ENCODE measurements around the gene ABCA5. TPM values are rescaled to one million over a fixed set of nuclear protein-coding genes. Genes with fewer than 3 reads are reported as not detected.

Gene ABCA5
- total RNA-seq, 1 donor from 2014 or later = 7.8 TPM

GRCh38 chr17:69250641-69251040 is 76.3 kb downstream of the ABCA5 start:
- Histone ChIP-seq H3K4me1 (no peaks in the 10 kb centered on the region), H3K27me3 (no peaks in the 10 kb centered on the region), H3K9me3 (no peaks in the 10 kb centered on the region), H3K36me3 (peaks cover 0 to 3% of the 10 kb centered on the region in 2 donors), H3K27ac (no peak overlapping the region), H3K4me3 (no peak overlapping the region)
- intact Hi-C loops (cut with DNase I) = no loop called here
- no peak for DNase-seq (ENCODE audit: low spot score in 2 of 2)
- no peak for TF ChIP-seq CTCF (IDR thresholded peaks at IDR 0.05)

- Histone ChIP-seq H3K4me1 (no peaks in the 10 kb centered on the region), H3K27me3 (no peaks in the 10 kb centered on the region), H3K27ac (no peak overlapping the region), H3K9me3 (no peaks in the 10 kb centered on the region), H3K4me3 (no peak overlapping the region), H3K36me3 (no peaks in the 10 kb centered on the region)
- DNase-seq (ENCODE audit: low spot score in 2 of 2) = no peak
- TF ChIP-seq CTCF (IDR thresholded peaks at IDR 0.05) = peak; percentile 19 to 55 (median 39)
- intact Hi-C loops (cut with DNase I) = loop anchor here (1.0 kb wide), 1 partner anchor 470 kb away; no protein-coding TSS in a partner anchor
Measured at GRCh38 chr17:69246726-69247375, 80.1 kb downstream of the ABCA5 start.

- intact Hi-C loops (cut with DNase I) = loop anchor here (1.0 kb wide), 1 partner anchor 469 kb away; no protein-coding TSS in a partner anchor
- no peak for DNase-seq (ENCODE audit: low spot score in 2 of 2)
Measured at GRCh38 chr17:69246202-69246601, 80.7 kb downstream of the ABCA5 start.

GRCh38 chr17:69245617-69246016 is 81.3 kb downstream of the ABCA5 start:
- Histone ChIP-seq H3K27ac (no peak overlapping the region), H3K36me3 (no peaks in the 10 kb centered on the region), H3K4me3 (no peak overlapping the region), H3K27me3 (no peaks in the 10 kb centered on the region), H3K4me1 (no peaks in the 10 kb centered on the region), H3K9me3 (no peaks in the 10 kb centered on the region)
- intact Hi-C loops (cut with DNase I) = loop anchor here (1.0 kb wide), 1 partner anchor 468 kb away; no protein-coding TSS in a partner anchor
- TF ChIP-seq CTCF (IDR thresholded peaks at IDR 0.05) = no peak
- DNase-seq (ENCODE audit: low spot score in 2 of 2) = no peak

More at GRCh38 chr17:69246202-69246601, 80.7 kb downstream of the ABCA5 start:
- no peak overlapping the region for H3K4me3 ChIP-seq
- no peak overlapping the region for H3K27ac ChIP-seq
- H3K27me3 ChIP-seq = no peaks in the 10 kb centered on the region
- no peaks in the 10 kb centered on the region for H3K4me1 ChIP-seq
- TF ChIP-seq CTCF (IDR thresholded peaks at IDR 0.05) = no peak
- H3K9me3 ChIP-seq = no peaks in the 10 kb centered on the region
- H3K36me3 ChIP-seq = no peaks in the 10 kb centered on the region

- TF ChIP-seq CTCF (IDR thresholded peaks at IDR 0.05) = no peak
- H3K27ac ChIP-seq = no peak overlapping the region
- H3K9me3 ChIP-seq = no peaks in the 10 kb centered on the region
- no peak overlapping the region for H3K4me3 ChIP-seq
- no peak for DNase-seq (ENCODE audit: low spot score in 2 of 2)
- intact Hi-C loops (cut with DNase I) = loop anchor here (10.0 kb wide), 1 partner anchor 265 kb away; no protein-coding TSS in a partner anchor
- H3K4me1 ChIP-seq = no peaks in the 10 kb centered on the region
- no peaks in the 10 kb centered on the region for H3K36me3 ChIP-seq
- no peaks in the 10 kb centered on the region for H3K27me3 ChIP-seq
Measured at GRCh38 chr17:69239611-69240600, 87.0 kb downstream of the ABCA5 start.
